ENCODE measurements around the gene RNF208. TPM values are rescaled to one million over a fixed set of nuclear protein-coding genes. Genes with fewer than 3 reads are reported as not detected.

The RNF208 gene
- total and polyA plus RNA-seq, 9 of the 15 experiments (the other 6 are each of a cell fraction or from before 2014, with no cell fraction given): 0.15 to 6.9 (median 0.50) TPM; not detected in 2

GRCh38 chr9:137188490-137189296 is 33.3 kb downstream of the RNF208 start, which contains the start of the genes ANAPC2 and SSNA1:
Gene ANAPC2, minus strand, starts transcription at chr9:137188560. Its CDS starts 28 bp downstream, at chr9:137188532.
Gene SSNA1, plus strand, starts transcription at chr9:137188676. Its CDS starts 51 bp downstream, at chr9:137188727.
- Histone ChIP-seq H2AFZ (ENCODE audit: low read depth, low read length) (peak within 1 kb of the TSS; percentile 91), H3K79me2 (ENCODE audit: control insufficient read depth, insufficient read depth, low read length) (peaks cover 43% of the 10 kb centered on the region), H3K4me2 (ENCODE audit: insufficient read depth, low read length) (peak within 1 kb of the TSS; percentile 98), H3K9me1 (ENCODE audit: control insufficient read depth, insufficient read depth, low read length) (no peaks in the 10 kb centered on the region), H3K4me3 (peak within 1 kb of the TSS; percentile 98), H4K20me1 (replicated peaks; ENCODE audit: control insufficient read depth, insufficient read depth, low read length) (peaks cover 8% of the 10 kb centered on the region), H3K9me3 (replicated peaks; ENCODE audit: control insufficient read depth, insufficient read depth, low read depth, low read length) (no peaks in the 10 kb centered on the region), H3K4me1 (replicated peaks in 1 of 2; ENCODE audit: control insufficient read depth in 2 of 2, insufficient read depth in 2 of 2, low read length in 2 of 2) (peaks cover 20 to 95% of the 10 kb centered on the region in 2 experiments), H3K9ac (ENCODE audit: insufficient read depth in 1 of 2, low read depth in 2 of 2, low read length in 2 of 2) (peak within 1 kb of the TSS; percentile 93 to 96), H3K27ac (ENCODE audit: extremely low read depth, low read depth, low read length) (peak within 1 kb of the TSS; percentile 94), H3K36me3 (ENCODE audit: control insufficient read depth, insufficient read depth, low read length) (peaks cover 64% of the 10 kb centered on the region; the same call in 2 of the 3 replicates), H3K27me3 (ENCODE audit: control insufficient read depth in 2 of 2, insufficient read depth in 2 of 2, low read length in 2 of 2) (no peaks in the 10 kb centered on the region)
- WGBS (ENCODE audit: insufficient coverage, low coverage, missing lambda C conversion rate): under 1% methylated on average over 82 of the region's 98 CpGs
- ChIA-PET POLR2A (interaction anchor here (0.5 to 6.7 kb wide), 24 partner anchors 9 to 640 kb away, joined by 3 to 56 read pairs (median 4); partner anchors contain the start of genes NDOR1, NRARP, RNF224 and TMEM203), CTCF (ENCODE audit: low intra/inter-chr PET ratio) (interaction anchor here (0.6 to 2.5 kb wide), 6 partner anchors 39 to 139 kb away, joined by 3 to 19 read pairs (median 4); partner anchors contain the start of gene RNF224)
- DNase-seq (ENCODE audit: extremely low read depth in 1 of 4, low spot score in 3 of 4) (peak; percentile 93 to 98 (median 96)), ATAC-seq (peak; percentile 96), FAIRE-seq (peak; percentile 96)
- intact Hi-C loops (cut with micrococcal nuclease): loop anchor here (1.0 kb wide), 1 partner anchor 39 kb away; the partner anchor contains the start of gene RNF224
- BruUV-seq (replicated peaks): TSS peak; percentile 88
- in situ Hi-C loops (cut with MboI): loop anchor here (5.0 kb wide), 1 partner anchor 39 kb away; the partner anchor contains the start of genes CYSRT1 and RNF224
- no peak for TF ChIP-seq ZSCAN32 (CRISPR knock-in tag; IDR thresholded peaks at IDR 0.05)
- TF ChIP-seq HDAC2 (IDR thresholded peaks at IDR 0.05): peak; percentile 74; the same call in 1 of the 2 replicates
- no peak for TF ChIP-seq FOXM1 (IDR thresholded peaks at IDR 0.05; ENCODE audit: low read depth)
- no peak; the same call in 1 of the 2 replicates for TF ChIP-seq FOXM1 (CRISPR knock-in tag; IDR thresholded peaks at IDR 0.05; ENCODE audit: low read depth)
- TF ChIP-seq NR2C2 (CRISPR knock-in tag; IDR thresholded peaks at IDR 0.05): peak; percentile 66; the same call in 1 of the 2 replicates
- peak; percentile 72; the same call in 1 of the 2 replicates for TF ChIP-seq NR2C2 (tag; IDR thresholded peaks at IDR 0.05)
- no peak for TF ChIP-seq TAF9B (IDR thresholded peaks at IDR 0.05; ENCODE audit: partially characterized antibody)
- TF ChIP-seq YY1 (IDR thresholded peaks at IDR 0.05; ENCODE audit: borderline replicate concordance in 1 of 3, control insufficient read depth in 1 of 3, extremely low read depth in 1 of 3, insufficient read depth in 3 of 3, insufficient read length in 1 of 3, insufficient replicate concordance in 2 of 3, low read depth in 1 of 3, low read length in 2 of 3): peak; percentile 67 to 91 (median 87)
- no peak; the same call in 1 of the 2 replicates for TF ChIP-seq CEBPZ (IDR thresholded peaks at IDR 0.05; ENCODE audit: borderline replicate concordance, low read depth, low read length)
- no peak for TF ChIP-seq CEBPG (CRISPR knock-in tag; IDR thresholded peaks at IDR 0.05)
- no peak for TF ChIP-seq CEBPG (tag; conservative IDR thresholded peaks at IDR 0.05 in 1 of 2, IDR thresholded peaks at IDR 0.05 in 1 of 2)
- TF ChIP-seq STAT5B (CRISPR knock-in tag; IDR thresholded peaks at IDR 0.05): no peak
- TF ChIP-seq CBFB (CRISPR knock-in tag; IDR thresholded peaks at IDR 0.05): no peak
- TF ChIP-seq SIN3A (IDR thresholded peaks at IDR 0.05; ENCODE audit: borderline replicate concordance in 2 of 2, control insufficient read depth in 1 of 2, low read depth in 2 of 2, low read length in 2 of 2): peak; percentile 95 to 96; a peak in 3 of 4 replicates
- peak; percentile 28; the same call in 1 of the 2 replicates for TF ChIP-seq CHD2 (IDR thresholded peaks at IDR 0.05; ENCODE audit: low read depth, low read length)
- no peak for TF ChIP-seq ILK (tag; IDR thresholded peaks at IDR 0.05; ENCODE audit: borderline replicate concordance, low read depth)

Data from K562 (cell line).